ENCODE results near the gene FSCN2. TPM values are rescaled to one million over a fixed set of nuclear protein-coding genes. Genes with fewer than 3 reads are reported as not detected.
A peak's percentile ranks its signal among the peaks of the same experiment; 100 is the strongest.

The FSCN2 gene
- polyA plus RNA-seq, 1 donor (not counting 4 experiments of a cell fraction or from before 2014, with no cell fraction given): not detected

- H3K36me3 ChIP-seq (ENCODE audit: control insufficient read depth in 2 of 2, extremely low read depth in 1 of 2, insufficient read depth in 2 of 2, low read length in 2 of 2): peaks cover 3 to 9% of the 10 kb centered on the region in 2 experiments
- H3K9me3 ChIP-seq (ENCODE audit: control insufficient read depth, low read depth, low read length): no peaks in the 10 kb centered on the region
- H3K4me1 ChIP-seq (ENCODE audit: control insufficient read depth, extremely low read depth, insufficient read depth, low read length): peaks cover 3% of the 10 kb centered on the region
- H2AFZ ChIP-seq (ENCODE audit: control insufficient read depth, low read length): no peak overlapping the region
- DNase-seq (ENCODE audit: low read depth, low spot score) (no peak), FAIRE-seq (no peak)
- dilution Hi-C loops (cut with MboI; ENCODE audit: extremely low pct_ligation_motif_present, low sequenced_read_pairs): no loop called here
- no peak overlapping the region for H3K4me3 ChIP-seq (ENCODE audit: control insufficient read depth in 2 of 3, extremely low read depth in 1 of 3, insufficient read depth in 2 of 3, low read depth in 1 of 3, low read length in 3 of 3)
- H3K27ac ChIP-seq (ENCODE audit: control insufficient read depth, insufficient read depth, low read length): no peak overlapping the region
- no peak overlapping the region for H3K4me2 ChIP-seq (ENCODE audit: control insufficient read depth, extremely low read depth, insufficient read depth, low read depth, low read length)
- no peaks in the 10 kb centered on the region for H3K9me1 ChIP-seq (ENCODE audit: control insufficient read depth, extremely low read depth, insufficient read depth, low read length)
- TF ChIP-seq EZH2 (IDR thresholded peaks at IDR 0.05; ENCODE audit: low read length): no peak
- peak; percentile 18 to 64 (median 58) for TF ChIP-seq CTCF (optimal IDR thresholded peaks at IDR 0.05 in 1 of 3, IDR thresholded peaks at IDR 0.05 in 1 of 3, conservative IDR thresholded peaks at IDR 0.05 in 1 of 3; ENCODE audit: extremely low read depth in 1 of 3, insufficient read depth in 2 of 3, low read length in 3 of 3)
- peaks cover 34% of the 10 kb centered on the region for H3K27me3 ChIP-seq (ENCODE audit: control insufficient read depth, extremely low read depth, insufficient read depth, low read length)
- peaks cover 7% of the 10 kb centered on the region for H4K20me1 ChIP-seq (ENCODE audit: control insufficient read depth, extremely low read depth, insufficient read depth, low read length)
- H3K79me2 ChIP-seq (ENCODE audit: control insufficient read depth, insufficient read depth, low read length): no peaks in the 10 kb centered on the region
- no peak overlapping the region for H3K9ac ChIP-seq (ENCODE audit: control insufficient read depth, extremely low read depth, insufficient read depth, low read length)
These were observed 9.2 kb downstream of the FSCN2 start for GRCh38 chr17:81537343-81537855.

DNA sequence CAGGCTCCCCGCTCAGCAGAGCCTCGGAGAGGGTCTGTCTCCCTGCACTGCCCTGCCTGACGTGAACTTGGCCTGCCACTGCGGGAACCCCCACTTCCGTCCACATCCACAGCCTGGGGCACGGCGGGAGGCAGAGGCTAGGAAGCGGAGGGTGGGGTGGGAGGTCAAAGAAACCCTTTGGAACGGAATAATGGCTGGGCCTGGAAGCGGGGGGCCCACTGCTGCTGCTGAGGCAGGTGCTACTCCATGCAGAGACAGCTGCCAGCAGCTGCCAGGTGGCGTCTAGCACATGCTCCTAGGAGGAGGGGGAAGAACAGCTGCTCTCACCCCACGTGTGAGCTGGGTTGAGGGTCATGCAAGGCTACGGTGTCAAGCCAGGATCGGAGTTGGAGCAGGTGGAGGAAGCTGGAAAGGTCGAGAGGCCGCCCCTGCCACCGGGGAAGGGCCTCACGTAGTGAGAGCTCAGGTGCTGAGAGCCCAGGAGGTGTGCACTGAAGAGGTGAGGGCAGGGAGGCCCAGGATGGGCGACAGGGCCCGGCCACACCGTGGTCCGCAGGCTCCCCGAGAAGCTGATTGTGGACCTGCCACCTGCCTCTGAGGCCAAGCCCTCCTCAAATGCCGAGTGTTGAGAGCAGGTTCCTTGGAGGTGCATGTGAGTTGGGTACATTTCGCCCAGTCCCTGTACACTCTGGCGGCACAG, 9.8 kb downstream of the FSCN2 start:
- no peak overlapping the region for H3K4me2 ChIP-seq (ENCODE audit: control insufficient read depth, extremely low read depth, insufficient read depth, low read depth, low read length)
- TF ChIP-seq CTCF (optimal IDR thresholded peaks at IDR 0.05 in 1 of 3, IDR thresholded peaks at IDR 0.05 in 1 of 3, conservative IDR thresholded peaks at IDR 0.05 in 1 of 3; ENCODE audit: extremely low read depth in 1 of 3, insufficient read depth in 2 of 3, low read length in 3 of 3) (no peak), EZH2 (IDR thresholded peaks at IDR 0.05; ENCODE audit: low read length) (no peak)
- H3K27me3 ChIP-seq (ENCODE audit: control insufficient read depth, extremely low read depth, insufficient read depth, low read length): peaks cover 34% of the 10 kb centered on the region
- no peak overlapping the region for H3K4me3 ChIP-seq (ENCODE audit: control insufficient read depth in 2 of 3, extremely low read depth in 1 of 3, insufficient read depth in 2 of 3, low read depth in 1 of 3, low read length in 3 of 3)
- H3K27ac ChIP-seq (ENCODE audit: control insufficient read depth, insufficient read depth, low read length): no peak overlapping the region
- H4K20me1 ChIP-seq (ENCODE audit: control insufficient read depth, extremely low read depth, insufficient read depth, low read length): peaks cover 7% of the 10 kb centered on the region
- no peaks in the 10 kb centered on the region for H3K9me1 ChIP-seq (ENCODE audit: control insufficient read depth, extremely low read depth, insufficient read depth, low read length)
- dilution Hi-C loops (cut with MboI; ENCODE audit: extremely low pct_ligation_motif_present, low sequenced_read_pairs): no loop called here
- DNase-seq (ENCODE audit: low read depth, low spot score) (no peak), FAIRE-seq (no peak)
- H3K9ac ChIP-seq (ENCODE audit: control insufficient read depth, extremely low read depth, insufficient read depth, low read length): no peak overlapping the region
- no peaks in the 10 kb centered on the region for H3K79me2 ChIP-seq (ENCODE audit: control insufficient read depth, insufficient read depth, low read length)
- H3K9me3 ChIP-seq (ENCODE audit: control insufficient read depth, low read depth, low read length): no peaks in the 10 kb centered on the region
- H3K4me1 ChIP-seq (ENCODE audit: control insufficient read depth, extremely low read depth, insufficient read depth, low read length): peaks cover 3% of the 10 kb centered on the region
- H2AFZ ChIP-seq (ENCODE audit: control insufficient read depth, low read length): no peak overlapping the region
- peaks cover 5 to 15% of the 10 kb centered on the region in 2 experiments for H3K36me3 ChIP-seq (ENCODE audit: control insufficient read depth in 2 of 2, extremely low read depth in 1 of 2, insufficient read depth in 2 of 2, low read length in 2 of 2)
